Endothelial cell of umbilical vein (primary cell): ENCODE measurements around the gene CTBP1.

Experiments used
- MYC ChIP-seq: IDR thresholded peaks from one replicate; pipeline ENCODE4 v1.6.1; 2011; ENCODE audit warnings: mild to moderate bottlenecking, low read depth, low read length
- POLR2A ChIP-seq: IDR thresholded peaks from 2 replicates; pipeline ENCODE4 v1.6.1; 2012; ENCODE audit warnings: low read depth, mild to moderate bottlenecking, control low read depth, low read length
- POLR2AphosphoS5 ChIP-seq: IDR thresholded peaks from 2 replicates; pipeline ENCODE4 v1.6.1; 2012; ENCODE audit warnings: low read depth, mild to moderate bottlenecking, control low read depth, low read length, moderate library complexity; ENCODE audit not compliant: insufficient read depth
- TF ChIP-seq, protein P1 (sequence below): IDR thresholded peaks from 2 replicates; pipeline ENCODE4 v1.6.1; 2011; ENCODE audit not compliant: insufficient read depth, insufficient read length
- TF ChIP-seq, protein P2 (sequence below), 2 donors: IDR thresholded peaks; 1 replicate in 1 of 2; 2 replicates in 1 of 2; pipeline ENCODE4 v1.5.1; 2011; ENCODE audit warnings: low read length in 2 of 2, mild to moderate bottlenecking in 2 of 2, moderate library complexity in 2 of 2, control low read depth in 1 of 2, inconsistent platforms in 1 of 2, low read depth in 1 of 2; ENCODE audit not compliant: insufficient read depth in 1 of 2; ENCODE audit errors: extremely low read depth in 1 of 2

DNA sequence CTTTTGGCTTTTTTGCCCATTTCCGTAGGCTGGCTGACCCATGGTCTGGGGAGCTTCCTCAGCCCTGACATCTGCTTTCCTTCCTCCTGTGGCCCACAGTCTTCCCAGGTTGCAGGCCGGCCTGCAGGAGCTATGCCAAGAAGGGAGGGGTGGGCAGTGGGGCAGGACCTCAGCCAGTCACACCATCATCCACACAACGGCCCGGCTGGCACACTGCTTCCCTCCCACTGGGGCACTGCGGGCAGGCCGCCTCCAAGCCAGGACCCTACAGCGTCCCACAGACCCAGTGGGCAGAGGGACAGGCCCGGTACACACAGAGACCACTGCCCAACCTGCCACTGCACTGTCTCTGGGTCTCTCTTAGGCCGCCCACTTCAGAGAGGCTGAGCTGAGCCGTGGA is 38.0 kb downstream of the CTBP1 start:
- TF ChIP-seq, protein P1, sequence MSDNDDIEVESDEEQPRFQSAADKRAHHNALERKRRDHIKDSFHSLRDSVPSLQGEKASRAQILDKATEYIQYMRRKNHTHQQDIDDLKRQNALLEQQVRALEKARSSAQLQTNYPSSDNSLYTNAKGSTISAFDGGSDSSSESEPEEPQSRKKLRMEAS = no peak
- TF ChIP-seq POLR2A (no peak), POLR2AphosphoS5 (no peak), MYC (no peak)
- TF ChIP-seq, protein P2, sequence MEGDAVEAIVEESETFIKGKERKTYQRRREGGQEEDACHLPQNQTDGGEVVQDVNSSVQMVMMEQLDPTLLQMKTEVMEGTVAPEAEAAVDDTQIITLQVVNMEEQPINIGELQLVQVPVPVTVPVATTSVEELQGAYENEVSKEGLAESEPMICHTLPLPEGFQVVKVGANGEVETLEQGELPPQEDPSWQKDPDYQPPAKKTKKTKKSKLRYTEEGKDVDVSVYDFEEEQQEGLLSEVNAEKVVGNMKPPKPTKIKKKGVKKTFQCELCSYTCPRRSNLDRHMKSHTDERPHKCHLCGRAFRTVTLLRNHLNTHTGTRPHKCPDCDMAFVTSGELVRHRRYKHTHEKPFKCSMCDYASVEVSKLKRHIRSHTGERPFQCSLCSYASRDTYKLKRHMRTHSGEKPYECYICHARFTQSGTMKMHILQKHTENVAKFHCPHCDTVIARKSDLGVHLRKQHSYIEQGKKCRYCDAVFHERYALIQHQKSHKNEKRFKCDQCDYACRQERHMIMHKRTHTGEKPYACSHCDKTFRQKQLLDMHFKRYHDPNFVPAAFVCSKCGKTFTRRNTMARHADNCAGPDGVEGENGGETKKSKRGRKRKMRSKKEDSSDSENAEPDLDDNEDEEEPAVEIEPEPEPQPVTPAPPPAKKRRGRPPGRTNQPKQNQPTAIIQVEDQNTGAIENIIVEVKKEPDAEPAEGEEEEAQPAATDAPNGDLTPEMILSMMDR (IDR thresholded peaks at IDR 0.05; ENCODE audit: extremely low read depth in 1 of 2, insufficient read depth in 1 of 2, low read depth in 1 of 2, low read length in 2 of 2) = no peak
